K562 (cell line): ENCODE measurements around the gene ZNF124. TPM values are rescaled to one million over a fixed set of nuclear protein-coding genes. Genes with fewer than 3 reads are reported as not detected.

Experiments used
- ATAC-seq: fragments of 200-7000 bp; cut with Tn5 transposase; 3 replicates; pipeline ENCODE4 v1.9.1; 2020; ENCODE audit warnings: moderate library complexity
- BruUV-seq: library from RNA; stranded (reverse); fragments of 400-500 nt; replicated peaks from 2 replicates; lab custom pipeline; 2021; lab: Mats Ljungman, UMichigan
- CTCF ChIA-PET: fragments of 300-600 bp; formaldehyde crosslinking; extraction: SDS; loops from one replicate; lab custom pipeline; 2021; ENCODE audit warnings: low intra/inter-chr PET ratio; lab: Yijun Ruan, JAX
- POLR2A ChIA-PET: fragments of 300-600, 350-650 bp; sonication (Branson Sonifier 250); formaldehyde crosslinking; extraction: SDS; loops from one replicate; lab custom pipeline; 2021; ENCODE audit warnings: antibody characterized with exemption, inconsistent platforms; lab: Yijun Ruan, JAX
- DNase-seq, 4 experiments: peaks; one replicate each; pipeline versions ENCODE4 v3.0.0 to v3.0.0-alpha.2; 2011 to 2018; ENCODE audit warnings: low spot score in 3 of 4, mixed read lengths in 3 of 4; ENCODE audit errors: extremely low read depth in 1 of 4
- FAIRE-seq: peaks from 2 replicates; lab custom pipeline; 2011; peaks lifted over from hg19 to GRCh38; lab: Jason Lieb, UNC
- H2AFZ ChIP-seq: 2 replicates; pipeline ENCODE4 v1.6.0; 2011; ENCODE audit warnings: low read depth, low read length, control low read depth, inconsistent platforms
- H3K27ac ChIP-seq: fragments of 200-600 bp; 3 replicates; pipeline ENCODE4 v1.8.0; 2011; ENCODE audit warnings: low read depth, mild to moderate bottlenecking, control low read depth, inconsistent platforms, low read length, moderate library complexity, mixed read lengths; ENCODE audit errors: extremely low read depth
- H3K27me3 ChIP-seq, 2 experiments: fragments of 300-600 bp in 1 of 2; 2 replicates in 1 of 2; 3 replicates in 1 of 2; pipeline versions ENCODE4 v1.6.0 to v1.8.0; 2011; ENCODE audit warnings: inconsistent platforms in 2 of 2, low read length in 2 of 2, mild to moderate bottlenecking in 1 of 2, mixed read lengths in 1 of 2, moderate library complexity in 1 of 2; ENCODE audit not compliant: control insufficient read depth in 2 of 2, insufficient read depth in 2 of 2
- H3K36me3 ChIP-seq: fragments of 300-600 bp; 3 replicates; pipeline ENCODE4 v1.8.0; 2011; ENCODE audit warnings: mild to moderate bottlenecking, low read length, inconsistent platforms; ENCODE audit not compliant: control insufficient read depth, insufficient read depth
- H3K4me1 ChIP-seq, 2 experiments: fragments of 200-600 bp in 1 of 2; replicated peaks in 1 of 2; 2 replicates in 1 of 2; 3 replicates in 1 of 2; pipeline versions ENCODE4 v1.5.1 to v1.8.0; 2011; ENCODE audit warnings: inconsistent platforms in 2 of 2, low read length in 2 of 2, mild to moderate bottlenecking in 1 of 2, mixed read lengths in 1 of 2, moderate library complexity in 1 of 2; ENCODE audit not compliant: control insufficient read depth in 2 of 2, insufficient read depth in 2 of 2
- H3K4me2 ChIP-seq: 2 replicates; pipeline ENCODE4 v1.6.1; 2011; ENCODE audit warnings: low read length, control low read depth, inconsistent platforms, mixed read lengths; ENCODE audit not compliant: insufficient read depth
- H3K4me3 ChIP-seq: fragments of 200-600 bp; sonication (generic), shearing (Covaris generic); 2 replicates; pipeline ENCODE4 v1.5.1; 2016; ENCODE audit warnings: control low read depth, inconsistent platforms
- H3K79me2 ChIP-seq: fragments of 200-600 bp; 3 replicates; pipeline ENCODE4 v1.8.0; 2011; ENCODE audit warnings: low read length, inconsistent platforms; ENCODE audit not compliant: control insufficient read depth, insufficient read depth
- H3K9ac ChIP-seq, 2 experiments: 2 replicates each; pipeline versions ENCODE4 v1.6.0 to v1.6.1; 2011; ENCODE audit warnings: low read depth in 2 of 2, low read length in 2 of 2, control low read depth in 1 of 2, inconsistent platforms in 1 of 2, mild to moderate bottlenecking in 1 of 2, mixed read lengths in 1 of 2; ENCODE audit not compliant: insufficient read depth in 1 of 2
- H3K9me1 ChIP-seq: one replicate; pipeline ENCODE4 v1.6.0; 2011; ENCODE audit warnings: inconsistent platforms, mild to moderate bottlenecking, low read length, moderate library complexity; ENCODE audit not compliant: control insufficient read depth, insufficient read depth
- H3K9me3 ChIP-seq: replicated peaks from 2 replicates; pipeline ENCODE4 v1.5.1; 2011; ENCODE audit warnings: low read depth, low read length, inconsistent platforms; ENCODE audit not compliant: control insufficient read depth, insufficient read depth
- H4K20me1 ChIP-seq: replicated peaks from 2 replicates; pipeline ENCODE4 v1.6.1; 2011; ENCODE audit warnings: low read length, inconsistent platforms, mixed read lengths; ENCODE audit not compliant: control insufficient read depth, insufficient read depth
- ATF3 ChIP-seq, 2 experiments: fragments of 450-650 bp in 1 of 2; sonication (generic) in 1 of 2; formaldehyde crosslinking in 1 of 2; IDR thresholded peaks in 1 of 2; conservative IDR thresholded peaks in 1 of 2; 2 replicates each; pipeline versions ENCODE4 v1.6.1 to v1.8.1; 2016 to 2023; ENCODE audit warnings: mild to moderate bottlenecking in 2 of 2, moderate library complexity in 2 of 2, inconsistent platforms in 1 of 2, missing genetic modification reagents in 1 of 2
- ATF4 ChIP-seq: fragments of 450-650 bp; formaldehyde crosslinking; IDR thresholded peaks from 2 replicates; pipeline ENCODE4 v1.4.0; 2022; ENCODE audit warnings: mild to moderate bottlenecking, moderate library complexity
- BRCA1 ChIP-seq, 2 experiments: fragments of 450-650 bp in 1 of 2; sonication (generic) in 1 of 2; formaldehyde crosslinking in 1 of 2; IDR thresholded peaks; 2 replicates each; pipeline versions ENCODE4 v1.5.0 to v1.6.1; 2017 to 2020; ENCODE audit warnings: mild to moderate bottlenecking in 1 of 2, missing genetic modification reagents in 1 of 2
- FIP1L1 ChIP-seq: fragments of 200-400 bp; formaldehyde crosslinking; IDR thresholded peaks from 2 replicates; pipeline ENCODE4 v1.6.1; 2018; ENCODE audit warnings: mild to moderate bottlenecking, low read depth, low read length; ENCODE audit not compliant: poor library complexity, severe bottlenecking
- FOSL1 ChIP-seq: fragments of 200-800 bp; sonication (Bioruptor generic); conservative IDR thresholded peaks from 2 replicates; pipeline ENCODE4 v1.6.1; 2016; ENCODE audit warnings: missing genetic modification characterization, missing compliant biosample characterization
- HMGN3 ChIP-seq: IDR thresholded peaks from 2 replicates; pipeline ENCODE4 v1.6.1; 2011; ENCODE audit warnings: borderline replicate concordance, low read depth, mild to moderate bottlenecking, mixed read lengths, low read length; ENCODE audit not compliant: insufficient read length; ENCODE audit errors: extremely low read depth
- JUN ChIP-seq, 2 experiments: sonication (generic) in 1 of 2; formaldehyde crosslinking in 1 of 2; IDR thresholded peaks; 2 replicates each; pipeline versions ENCODE4 v1.6.1 to v1.8.0; 2012 to 2022; ENCODE audit warnings: borderline replicate concordance in 2 of 2, mild to moderate bottlenecking in 2 of 2, improper control_type of control experiment in 1 of 2, low read depth in 1 of 2, low read length in 1 of 2, missing genetic modification reagents in 1 of 2
- L3MBTL2 ChIP-seq: fragments of 450-650 bp; IDR thresholded peaks from 2 replicates; pipeline ENCODE4 v1.6.1; 2016; ENCODE audit warnings: mild to moderate bottlenecking, moderate library complexity
- LEF1 ChIP-seq: fragments of 450-650 bp; IDR thresholded peaks from 2 replicates; pipeline ENCODE4 v1.6.1; 2016; ENCODE audit warnings: mild to moderate bottlenecking
- MEIS2 ChIP-seq: fragments of 450-650 bp; IDR thresholded peaks from 2 replicates; pipeline ENCODE4 v1.6.1; 2014; ENCODE audit warnings: mild to moderate bottlenecking; ENCODE audit not compliant: partially characterized antibody
- MIER1 ChIP-seq: fragments of 450-650 bp; IDR thresholded peaks from 2 replicates; pipeline ENCODE4 v1.6.1; 2016; ENCODE audit warnings: antibody characterized with exemption, mild to moderate bottlenecking, low read depth
- NBN ChIP-seq: fragments of 450-650 bp; IDR thresholded peaks from 2 replicates; pipeline ENCODE4 v1.6.1; 2016; ENCODE audit warnings: low read depth, mild to moderate bottlenecking
- NCOA1 ChIP-seq: fragments of 450-650 bp; IDR thresholded peaks from 2 replicates; pipeline ENCODE4 v1.6.1; 2016; ENCODE audit warnings: low read depth
- NRF1 ChIP-seq, 2 experiments: fragments of 450-650 bp; IDR thresholded peaks in 1 of 2; conservative IDR thresholded peaks in 1 of 2; 2 replicates each; pipeline ENCODE4 v1.6.1; 2014; ENCODE audit warnings: mild to moderate bottlenecking in 2 of 2
- SP2 ChIP-seq: IDR thresholded peaks from 2 replicates; pipeline ENCODE4 v1.6.1; 2011; ENCODE audit warnings: mild to moderate bottlenecking, low read depth, low read length, moderate library complexity; ENCODE audit not compliant: poor library complexity, severe bottlenecking; ENCODE audit errors: extremely low read depth
- TCF7L2 ChIP-seq: fragments of 150-350 bp; IDR thresholded peaks from 2 replicates; pipeline ENCODE4 v1.6.1; 2016; ENCODE audit warnings: low read depth, mild to moderate bottlenecking, low read length, moderate library complexity
- YY1 ChIP-seq, 3 experiments: IDR thresholded peaks; 2 replicates each; pipeline ENCODE4 v1.6.1; 2011; ENCODE audit warnings: low read length in 2 of 3, mild to moderate bottlenecking in 2 of 3, moderate library complexity in 2 of 3, borderline replicate concordance in 1 of 3, control low read depth in 1 of 3, low read depth in 1 of 3; ENCODE audit not compliant: insufficient read depth in 3 of 3, insufficient replicate concordance in 2 of 3, control insufficient read depth in 1 of 3, insufficient read length in 1 of 3; ENCODE audit errors: extremely low read depth in 1 of 3
- WGBS: fragments of 100-300 bp; shearing (Covaris generic); methylation state at CpG from one replicate; pipeline ENCODE4 v1.1.6; 2016; ENCODE audit warnings: low coverage, mixed read lengths; ENCODE audit not compliant: insufficient coverage; ENCODE audit errors: missing lambda C conversion rate; 5-methylcytosine and 5-hydroxymethylcytosine counted together
- in situ Hi-C: fragments of 300-500 bp; cut with MboI; formaldehyde crosslinking; loops from 4 replicates; pipeline ENCODE4 v1.15.0; 2018; ENCODE audit warnings: inconsistent platforms, mixed read lengths
- intact Hi-C: fragments of 100-400 bp; cut with micrococcal nuclease; formaldehyde crosslinking; loops from 2 replicates; pipeline ENCODE4 v1.14.2; 2022
- polyA plus RNA-seq, 8 experiments: library from polyadenylated mRNA; depleted of rRNA in 4 of 8; stranded (reverse) in 5 of 8; unstranded in 3 of 8; fragments of >200 nt; fragmentation: Nextera tagmentation in 2 of 8; fragmentation: Illumina TruSeq in 1 of 8; extraction: Ambion mirVana in 2 of 8; extraction: Trizol in 1 of 8; gene quantifications; 2 replicates each; pipeline versions ENCODE4 v1.2.1 to v1.2.3, GENCODE V29; 2011 to 2014; ENCODE audit warnings: inconsistent platforms in 1 of 8, missing spikeins in 1 of 8
- total RNA-seq, 7 experiments: library from RNA; depleted of rRNA in 6 of 7; stranded (reverse); fragments of >200 nt in 6 of 7; fragmentation: Illumina TruSeq in 2 of 7; extraction: Trizol in 2 of 7; gene quantifications; 2 replicates each; pipeline versions ENCODE4 v1.2.1 to v1.2.3, GENCODE V29; 2011 to 2021; ENCODE audit warnings: low replicate concordance in 1 of 7

Gene ZNF124
- total and polyA plus RNA-seq, 9 of the 15 experiments (the other 6 are each of a cell fraction or from before 2014, with no cell fraction given): 7.6 to 71.5 (median 20.2) TPM

GRCh38 chr1:247110627-247111258 lies 61.1 kb downstream of the ZNF124 start:
- 2% methylated on average over 29 of the region's 30 CpGs for WGBS
- peak overlapping the region; percentile 68 for H3K4me3 ChIP-seq
- intact Hi-C loops (loop anchor here (5.0 kb wide), 1 partner anchor 102 kb away; no protein-coding TSS in a partner anchor), in situ Hi-C loops (no loop called here)
- H2AFZ ChIP-seq: peak overlapping the region; percentile 100
- H3K79me2 ChIP-seq: no peaks in the 10 kb centered on the region; the same call in 2 of the 3 replicates
- no peaks in the 10 kb centered on the region for H3K36me3 ChIP-seq
- no peaks in the 10 kb centered on the region for H4K20me1 ChIP-seq
- no peaks in the 10 kb centered on the region for H3K27me3 ChIP-seq
- H3K27ac ChIP-seq: peak overlapping the region; percentile 82
- CTCF ChIA-PET: interaction anchor here (0.6 kb wide), 1 partner anchor 1955 kb away, joined by 3 read pairs; no protein-coding TSS in a partner anchor
- peak overlapping the region; percentile 84 for H3K4me2 ChIP-seq
- FAIRE-seq (peak; percentile 93), ATAC-seq (peak; percentile 37), DNase-seq (peak; percentile 55 to 94 (median 66))
- POLR2A ChIA-PET: interaction anchor here (0.6 to 1.8 kb wide), 4 partner anchors 12 to 180 kb away, joined by 3 to 8 read pairs (median 6); partner anchors contain the start of gene ZNF670
- H3K9me3 ChIP-seq: peaks cover 5% of the 10 kb centered on the region
- H3K4me1 ChIP-seq: peaks cover 4 to 34% of the 10 kb centered on the region in 2 experiments
- H3K9me1 ChIP-seq: no peaks in the 10 kb centered on the region
- H3K9ac ChIP-seq: peak overlapping the region; percentile 72 to 94
- TSS peak; percentile 73 for BruUV-seq
- TF ChIP-seq FIP1L1 (no peak), TCF7L2 (no peak), NBN (peak; percentile 85), NRF1 (conservative IDR thresholded peaks at IDR 0.05 in 1 of 2, IDR thresholded peaks at IDR 0.05 in 1 of 2) (peak; percentile 64 to 71), FOSL1 (peak; percentile 76), MIER1 (0 out of 2 replicates have a peak, but pooled peaks have one; percentile 10), JUN (IDR thresholded peaks at IDR 0.05; ENCODE audit: borderline replicate concordance, low read depth, low read length) (no peak), JUN (CRISPR knock-in tag; IDR thresholded peaks at IDR 0.05; ENCODE audit: borderline replicate concordance) (0 out of 2 replicates have a peak, but pooled peaks have one; percentile 47), L3MBTL2 (peak; percentile 95), HMGN3 (peak; percentile 29), LEF1 (peak; percentile 91), NCOA1 (peak; percentile 69; the same call in 1 of the 2 replicates), ATF4 (CRISPR knock-in tag) (no peak), ATF3 (IDR thresholded peaks at IDR 0.05) (0 out of 2 replicates have a peak, but pooled peaks have one; percentile 29), ATF3 (CRISPR knock-in tag; conservative IDR thresholded peaks at IDR 0.05) (no peak), SP2 (no peak), YY1 (IDR thresholded peaks at IDR 0.05; ENCODE audit: borderline replicate concordance in 1 of 3, control insufficient read depth in 1 of 3, extremely low read depth in 1 of 3, insufficient read depth in 3 of 3, insufficient read length in 1 of 3, insufficient replicate concordance in 2 of 3, low read depth in 1 of 3, low read length in 2 of 3) (peak in 1 of 3 experiments; percentile 50), MEIS2 (peak; percentile 55), BRCA1 (IDR thresholded peaks at IDR 0.05) (no peak), BRCA1 (CRISPR knock-in tag; IDR thresholded peaks at IDR 0.05) (no peak)
